Activated CD8-positive, alpha-beta T cell treated with anti-CD3 and anti-CD28 coated beads for 36 hours (primary cell): Measurements from ENCODE around the gene OR2T10. TPM values are rescaled to one million over a fixed set of nuclear protein-coding genes. Genes with fewer than 3 reads are reported as not detected.

Experiments used
- total RNA-seq, 2 experiments: library from RNA; stranded (reverse); gene quantifications; one replicate each; pipeline ENCODE4 v1.2.3, GENCODE V29; 2021

Gene OR2T10
- total RNA-seq, 2 experiments from 2014 or later, result not detected

Other genes starting within 250 kb of the OR2T10 start
- gene OR14C36, start 248.9 kb downstream of the OR2T10 start, total RNA-seq, result not detected
- gene OR2T4, start 236.0 kb downstream of the OR2T10 start, total RNA-seq, result not detected
- not detected for gene OR2T6, start 222.0 kb downstream of the OR2T10 start, total RNA-seq
- not detected for gene OR2T1, start 194.7 kb downstream of the OR2T10 start, total RNA-seq
- gene OR2T2, start 152.1 kb downstream of the OR2T10 start, total RNA-seq, result not detected
- gene OR2T3, start 124.3 kb downstream of the OR2T10 start, total RNA-seq, result not detected
- not detected for gene OR2T5, start 109.1 kb downstream of the OR2T10 start, total RNA-seq
- gene OR2G6, start 89.6 kb downstream of the OR2T10 start, total RNA-seq, result not detected
- gene OR2T29, start 34.9 kb downstream of the OR2T10 start, total RNA-seq, result not detected
- gene OR2T34, start 22.9 kb downstream of the OR2T10 start, total RNA-seq, result not detected
- not detected for gene OR2T11, start 37.4 kb upstream of the OR2T10 start, total RNA-seq
- gene OR2T35, start 47.6 kb upstream of the OR2T10 start, total RNA-seq, result not detected
- gene OR2T27, start 57.8 kb upstream of the OR2T10 start, total RNA-seq, result not detected
- not detected for gene OR14I1, start 105.1 kb upstream of the OR2T10 start, total RNA-seq
- not detected for gene LYPD8, start 158.1 kb upstream of the OR2T10 start, total RNA-seq
- 10 to 100 TPM; 16.2 to 18.3 TPM for gene SH3BP5L, start 228.2 kb upstream of the OR2T10 start, total RNA-seq
- 10 to 100 TPM; 43.8 to 45.1 TPM for gene ZNF672, start 240.5 kb upstream of the OR2T10 start, total RNA-seq